Activated CD4-positive, alpha-beta T cell treated with anti-CD3 and anti-CD28 coated beads for 36 hours (primary cell): ENCODE measurements around the gene DLL3. TPM values are rescaled to one million over a fixed set of nuclear protein-coding genes. Genes with fewer than 3 reads are reported as not detected.

Source experiments
- ATAC-seq: fragments of 200-7000 bp; cut with Tn5 transposase; one replicate; pipeline ENCODE4 v1.10.0; 2021; ENCODE audit warnings: mild to moderate bottlenecking, moderate library complexity
- CTCF ChIA-PET: fragments of 350-600 bp; sonication (Branson Sonifier 250); formaldehyde crosslinking; loops from one replicate; lab custom pipeline; 2021; ENCODE audit warnings: antibody characterized with exemption; lab: Charles Lee
- POLR2A ChIA-PET: fragments of 350-600 bp; sonication (Branson Sonifier 250); formaldehyde crosslinking; loops from one replicate; lab custom pipeline; 2021; ENCODE audit warnings: antibody characterized with exemption, inconsistent platforms; lab: Charles Lee
- DNase-seq: peaks from one replicate; pipeline ENCODE4 v3.0.0-alpha.2; 2020
- H3K27ac Mint-ChIP-seq: one replicate; pipeline ENCODE4 v1.8.0; 2021; ENCODE audit warnings: mixed read lengths
- H3K27me3 Mint-ChIP-seq: one replicate; pipeline ENCODE4 v1.8.0; 2021; ENCODE audit warnings: mixed read lengths
- H3K36me3 Mint-ChIP-seq: one replicate; pipeline ENCODE4 v1.8.0; 2021; ENCODE audit warnings: low read depth, mixed read lengths
- H3K4me1 Mint-ChIP-seq: one replicate; pipeline ENCODE4 v1.8.0; 2021; ENCODE audit warnings: mixed read lengths
- H3K4me3 Mint-ChIP-seq: one replicate; pipeline ENCODE4 v1.8.0; 2021; ENCODE audit warnings: mild to moderate bottlenecking, moderate library complexity, mixed read lengths
- H3K9me3 Mint-ChIP-seq: one replicate; pipeline ENCODE4 v1.8.0; 2021; ENCODE audit warnings: low read depth, mixed read lengths
- intact Hi-C, 2 experiments: fragments of 100-400 bp; cut with DNase I in 1 of 2; cut with micrococcal nuclease in 1 of 2; formaldehyde crosslinking; loops; one replicate each; pipeline versions ENCODE4 v1.14.2 to v1.15.1; 2022 to 2024; cut with DNase I, micrococcal nuclease
- total RNA-seq, 2 experiments: library from RNA; stranded (reverse); gene quantifications; one replicate each; pipeline ENCODE4 v1.2.3, GENCODE V29; 2021

Gene DLL3
- total RNA-seq, 2 experiments from 2014 or later, result 0.72 to 0.94 TPM

DNA sequence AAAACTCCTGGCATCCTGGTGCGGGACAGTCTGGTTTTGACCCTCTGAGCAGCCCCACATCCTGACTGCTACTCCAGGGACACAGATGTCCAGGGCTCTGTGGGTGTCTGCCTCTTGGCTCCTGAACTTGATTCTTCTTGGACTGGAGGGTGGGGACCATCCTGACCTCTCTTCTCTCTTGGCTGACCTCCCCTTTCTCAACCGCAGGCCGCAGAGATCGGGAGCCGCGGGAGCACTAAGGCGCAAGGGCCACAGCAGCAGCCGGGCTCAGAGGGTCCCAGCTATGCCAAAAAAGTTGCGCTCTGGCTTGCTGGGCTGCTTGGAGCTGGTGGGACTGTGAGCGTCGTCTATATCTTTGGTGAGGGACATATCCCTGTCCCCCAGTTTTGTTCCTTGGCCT is 17.1 kb upstream of the DLL3 start:
- intact Hi-C loops, result loop anchor here (2.0 to 5.0 kb wide), 3 partner anchors 35 to 709 kb away; partner anchors contain the start of genes MAP3K10 (in 1 of the 2) and SAMD4B (in 1 of the 2)
- CTCF ChIA-PET, result interaction anchor here (2.2 kb wide), 1 partner anchor 52 kb away, joined by 10 read pairs; the partner anchor contains the start of gene EID2B
- H3K27me3 Mint-ChIP-seq, result no peaks in the 10 kb centered on the region

GRCh38 chr19:39483141-39483540 is 15.6 kb upstream of the DLL3 start:
- POLR2A ChIA-PET, result no interaction called here

More for the DNA sequence above, 17.1 kb upstream of the DLL3 start:
- Mint-ChIP-seq H3K36me3 (peaks cover 25% of the 10 kb centered on the region), H3K9me3 (no peaks in the 10 kb centered on the region), H3K4me1 (peaks cover 24% of the 10 kb centered on the region), H3K4me3 (peak overlapping the region; percentile 95), H3K27ac (peak overlapping the region; percentile 85)
- DNase-seq (no peak), ATAC-seq (no peak)
- POLR2A ChIA-PET, result interaction anchor here (1.0 kb wide), 1 partner anchor 34 kb away, joined by 3 read pairs; no protein-coding TSS in a partner anchor

DNA sequence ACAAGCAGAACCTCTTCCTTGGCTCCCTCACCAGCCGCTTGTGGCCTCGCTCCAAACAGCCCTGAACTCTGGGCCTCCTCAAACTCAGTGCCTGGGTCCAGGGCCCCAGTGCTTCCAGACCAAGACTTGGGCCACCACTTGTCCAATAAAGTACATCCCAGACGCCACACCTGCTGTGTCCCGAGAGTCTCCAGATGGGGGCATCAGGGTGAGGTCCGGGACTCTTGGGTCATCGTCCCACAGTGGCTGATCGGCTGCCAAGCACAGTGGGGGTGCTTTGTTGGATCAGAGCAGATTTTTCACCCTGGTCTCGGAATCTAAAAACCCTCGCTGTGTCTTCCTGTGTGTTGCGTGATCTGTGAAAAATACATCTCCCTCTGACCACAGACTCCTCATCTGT is 9.0 kb upstream of the DLL3 start:
- Mint-ChIP-seq H3K36me3 (peaks cover 29% of the 10 kb centered on the region), H3K4me1 (no peaks in the 10 kb centered on the region), H3K4me3 (no peak overlapping the region), H3K27ac (no peak overlapping the region), H3K9me3 (no peaks in the 10 kb centered on the region), H3K27me3 (no peaks in the 10 kb centered on the region)
- intact Hi-C loops, result no loop called here
- ChIA-PET POLR2A (no interaction called here), CTCF (interaction anchor here (0.7 kb wide), 1 partner anchor 15 kb away, joined by 5 read pairs; no protein-coding TSS in a partner anchor)
- no peak for ATAC-seq
- no peak for DNase-seq

More at GRCh38 chr19:39483141-39483540, 15.6 kb upstream of the DLL3 start:
- intact Hi-C loops, result loop anchor here in 1 of 2 experiments (5.0 kb wide), 1 partner anchor 141 kb away; the partner anchor contains the start of gene SAMD4B
- H3K4me3 Mint-ChIP-seq, result peak overlapping the region; percentile 95
- no peak for ATAC-seq
- H3K27me3 Mint-ChIP-seq, result no peaks in the 10 kb centered on the region
- peaks cover 24% of the 10 kb centered on the region for H3K4me1 Mint-ChIP-seq
- peaks cover 28% of the 10 kb centered on the region for H3K36me3 Mint-ChIP-seq
- CTCF ChIA-PET, result interaction anchor here (0.7 kb wide), 2 partner anchors 9 to 1046 kb away, joined by 3 to 5 read pairs; no protein-coding TSS in a partner anchor
- no peak for DNase-seq
- H3K9me3 Mint-ChIP-seq, result no peaks in the 10 kb centered on the region
- no peak overlapping the region for H3K27ac Mint-ChIP-seq

- Mint-ChIP-seq H3K9me3 (no peaks in the 10 kb centered on the region), H3K27me3 (peaks cover 7% of the 10 kb centered on the region), H3K4me1 (no peaks in the 10 kb centered on the region), H3K4me3 (no peak overlapping the region), H3K27ac (no peak overlapping the region), H3K36me3 (peaks cover 18% of the 10 kb centered on the region)
- no peak for ATAC-seq
- ChIA-PET POLR2A (interaction anchor here (0.6 kb wide), 3 partner anchors 44 to 871 kb away, joined by 3 to 4 read pairs (median 4); no protein-coding TSS in a partner anchor), CTCF (interaction anchor here (1.0 to 1.4 kb wide), 2 partner anchors 9 to 40 kb away, joined by 5 to 6 read pairs; partner anchors contain the start of gene EID2B)
- intact Hi-C loops, result no loop called here
- no peak for DNase-seq
Observed at GRCh38 chr19:39492225-39492624, 6.5 kb upstream of the DLL3 start.

DNA sequence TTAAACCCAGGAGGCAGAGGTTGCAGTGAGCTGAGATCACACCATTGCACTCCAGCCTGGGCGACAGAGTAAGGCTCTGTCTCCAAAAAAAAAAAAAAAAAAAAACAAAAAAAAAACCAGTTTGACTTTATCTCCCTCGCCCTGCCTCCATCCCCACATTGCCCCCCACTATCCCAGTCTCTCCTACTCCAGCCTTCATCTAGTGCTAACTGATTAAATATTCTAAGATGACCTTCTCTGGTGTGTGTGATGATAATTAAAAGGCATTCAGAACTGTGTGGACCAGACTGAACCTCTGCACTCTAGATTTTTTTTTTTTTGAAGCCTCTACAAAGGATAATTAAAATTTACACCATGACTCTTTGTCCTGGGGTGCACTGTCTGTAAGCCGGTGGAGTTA is 6.0 kb upstream of the DLL3 start:
- POLR2A ChIA-PET, result interaction anchor here (0.6 kb wide), 1 partner anchor 44 kb away, joined by 3 read pairs; no protein-coding TSS in a partner anchor
- no peak for DNase-seq
- Mint-ChIP-seq H3K4me3 (no peak overlapping the region), H3K27ac (no peak overlapping the region), H3K36me3 (peaks cover 17% of the 10 kb centered on the region), H3K27me3 (peaks cover 7% of the 10 kb centered on the region), H3K9me3 (no peaks in the 10 kb centered on the region), H3K4me1 (no peaks in the 10 kb centered on the region)
- no peak for ATAC-seq
- intact Hi-C loops, result no loop called here
- CTCF ChIA-PET, result interaction anchor here (1.0 to 1.5 kb wide), 3 partner anchors 10 to 40 kb away, joined by 4 to 6 read pairs (median 5); partner anchors contain the start of gene EID2B

GRCh38 chr19:39494661-39495060 is 4.1 kb upstream of the DLL3 start:
- peaks cover 5% of the 10 kb centered on the region for H3K36me3 Mint-ChIP-seq
- no peaks in the 10 kb centered on the region for H3K9me3 Mint-ChIP-seq
- no peak overlapping the region for H3K4me3 Mint-ChIP-seq
- POLR2A ChIA-PET, result no interaction called here
- ATAC-seq (no peak), DNase-seq (no peak)
- CTCF ChIA-PET, result interaction anchor here (1.2 kb wide), 1 partner anchor 54 kb away, joined by 5 read pairs; no protein-coding TSS in a partner anchor
- no peak overlapping the region for H3K27ac Mint-ChIP-seq
- peaks cover 20% of the 10 kb centered on the region for H3K27me3 Mint-ChIP-seq
- peaks cover 12% of the 10 kb centered on the region for H3K4me1 Mint-ChIP-seq
- intact Hi-C loops, result loop anchor here in 1 of 2 experiments (5.0 kb wide), 1 partner anchor 38 kb away; the partner anchor contains the start of gene EID2B

DNA sequence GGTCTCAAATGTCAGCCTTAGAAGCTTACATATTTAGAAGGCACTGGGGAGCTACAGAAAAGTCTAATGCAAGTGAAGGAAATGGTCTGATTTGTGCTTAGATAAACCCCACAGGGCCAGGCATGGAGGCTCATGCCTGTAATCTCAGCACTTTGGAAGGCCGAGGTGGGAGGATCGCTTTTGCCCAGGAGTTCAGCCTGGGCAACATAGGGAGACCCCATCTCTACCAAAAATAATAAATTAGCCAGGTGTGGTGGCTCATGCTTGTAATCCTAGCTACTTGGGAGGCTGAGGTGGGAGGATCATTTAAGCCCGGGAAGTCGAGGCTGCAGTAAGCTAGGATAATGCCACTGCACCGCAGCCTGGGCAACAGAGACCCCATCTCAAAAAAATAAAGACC is 2.7 kb upstream of the DLL3 start:
- no peaks in the 10 kb centered on the region for H3K36me3 Mint-ChIP-seq
- no peak overlapping the region for H3K4me3 Mint-ChIP-seq
- no peaks in the 10 kb centered on the region for H3K9me3 Mint-ChIP-seq
- DNase-seq (no peak), ATAC-seq (no peak)
- ChIA-PET CTCF (interaction anchor here (0.7 to 1.0 kb wide), 4 partner anchors 19 to 175 kb away, joined by 3 to 5 read pairs (median 4); no protein-coding TSS in a partner anchor), POLR2A (no interaction called here)
- no peak overlapping the region for H3K27ac Mint-ChIP-seq
- intact Hi-C loops, result loop anchor here in 1 of 2 experiments (5.0 kb wide), 1 partner anchor 36 kb away; the partner anchor contains the start of gene EID2B
- peaks cover 31% of the 10 kb centered on the region for H3K27me3 Mint-ChIP-seq
- peaks cover 14% of the 10 kb centered on the region for H3K4me1 Mint-ChIP-seq

GRCh38 chr19:39497701-39497995 is 1.1 kb upstream of the DLL3 start:
- Mint-ChIP-seq H3K4me3 (no peak overlapping the region), H3K4me1 (peaks cover 14% of the 10 kb centered on the region), H3K36me3 (no peaks in the 10 kb centered on the region), H3K9me3 (no peaks in the 10 kb centered on the region), H3K27ac (no peak overlapping the region), H3K27me3 (peaks cover 32% of the 10 kb centered on the region)
- DNase-seq (no peak), ATAC-seq (no peak)
- intact Hi-C loops, result loop anchor here in 1 of 2 experiments (5.0 kb wide), 1 partner anchor 35 kb away; the partner anchor contains the start of gene EID2B
- ChIA-PET CTCF (interaction anchor here (0.6 to 1.0 kb wide), 5 partner anchors 10 to 1119 kb away, joined by 3 to 4 read pairs (median 3); no protein-coding TSS in a partner anchor), POLR2A (interaction anchor here (0.6 to 1.1 kb wide), 2 partner anchors 21 to 62 kb away, joined by 4 read pairs; partner anchors contain the start of gene RPS16)

DNA sequence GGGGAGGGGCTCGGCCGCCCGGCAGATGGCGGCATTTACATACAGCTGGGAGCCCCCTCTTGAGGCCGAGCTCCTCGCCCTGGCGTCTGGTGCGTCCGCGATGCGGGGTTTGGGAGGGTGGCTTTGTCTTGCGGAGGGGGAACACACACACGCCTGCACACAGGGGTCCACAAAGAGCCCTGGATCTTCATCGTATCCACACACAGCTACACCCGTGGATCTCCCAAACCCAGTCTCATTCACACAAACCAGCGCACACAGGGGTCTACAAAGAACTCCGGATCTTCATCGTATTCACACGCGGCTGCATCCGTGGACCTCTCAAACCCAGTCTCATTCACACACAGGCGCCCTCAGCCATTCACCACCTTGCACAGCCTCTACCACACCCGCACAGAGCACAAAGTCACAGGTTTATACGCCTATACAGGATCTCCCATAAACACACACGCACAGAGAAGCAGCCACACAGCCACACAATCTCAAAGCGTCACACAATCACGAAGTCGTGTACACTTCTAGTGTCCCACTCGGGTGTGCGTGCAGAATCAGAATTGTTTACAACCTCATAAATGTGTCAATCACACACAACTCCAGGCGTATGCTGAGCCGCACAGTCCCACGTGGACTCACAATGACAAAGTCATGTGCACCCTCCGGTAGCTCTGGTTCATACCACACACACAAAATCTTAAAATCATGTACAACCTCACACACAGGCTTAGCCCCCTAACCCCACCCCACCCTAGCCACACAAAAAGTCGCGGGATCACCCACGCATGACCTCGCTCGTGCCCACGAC is 550 bp upstream of the DLL3 start:
- CTCF ChIA-PET, result interaction anchor here (0.6 to 2.3 kb wide), 8 partner anchors 10 to 1119 kb away, joined by 3 to 7 read pairs (median 3); no protein-coding TSS in a partner anchor
- Mint-ChIP-seq H3K36me3 (no peaks in the 10 kb centered on the region), H3K4me1 (peaks cover 17% of the 10 kb centered on the region), H3K27ac (no peak overlapping the region), H3K9me3 (no peaks in the 10 kb centered on the region), H3K4me3 (peak overlapping the region; percentile 31), H3K27me3 (peaks cover 33% of the 10 kb centered on the region)
- ATAC-seq (peak; percentile 45), DNase-seq (peak; percentile 57)
- intact Hi-C loops, result loop anchor here in 1 of 2 experiments (5.0 kb wide), 1 partner anchor 34 kb away; the partner anchor contains the start of gene EID2B
- POLR2A ChIA-PET, result interaction anchor here (0.6 to 1.1 kb wide), 3 partner anchors 11 to 63 kb away, joined by 3 to 4 read pairs (median 4); partner anchors contain the start of gene RPS16

- DNase-seq (no peak), ATAC-seq (no peak)
- intact Hi-C loops, result loop anchor here in 1 of 2 experiments (5.0 kb wide), 2 partner anchors 32 to 58 kb away; partner anchors contain the start of gene EID2B
- no peak overlapping the region for H3K4me3 Mint-ChIP-seq
- ChIA-PET POLR2A (no interaction called here), CTCF (interaction anchor here (0.6 to 2.3 kb wide), 4 partner anchors 26 to 108 kb away, joined by 3 to 7 read pairs (median 3); no protein-coding TSS in a partner anchor)
- H3K27ac Mint-ChIP-seq, result no peak overlapping the region
- H3K27me3 Mint-ChIP-seq, result peaks cover 49% of the 10 kb centered on the region
- peaks cover 19% of the 10 kb centered on the region for H3K4me1 Mint-ChIP-seq
- no peaks in the 10 kb centered on the region for H3K36me3 Mint-ChIP-seq
- no peaks in the 10 kb centered on the region for H3K9me3 Mint-ChIP-seq
Observed at GRCh38 chr19:39499932-39500331, 1.2 kb downstream of the DLL3 start.
